RWPE1 (cell line): ENCODE results near the gene SNX13.
A peak's percentile ranks its signal among the peaks of the same experiment; 100 is the strongest.

Source experiments
- CTCF ChIA-PET: fragments of 350-600 bp; sonication (Branson Sonifier 250); formaldehyde crosslinking; extraction: SDS; loops from one replicate; lab custom pipeline; 2021; lab: Yijun Ruan, JAX
- POLR2A ChIA-PET: fragments of 400-600 bp; formaldehyde crosslinking; extraction: SDS; loops from one replicate; lab custom pipeline; 2020; ENCODE audit warnings: antibody characterized with exemption; ENCODE audit not compliant: low non-redundant PET; lab: Yijun Ruan, JAX
- DNase-seq: peaks from one replicate; pipeline ENCODE4 v3.0.0; 2012; ENCODE audit warnings: low spot score
- H3K27ac ChIP-seq: fragments of 450-650 bp; 2 replicates; pipeline ENCODE4 v1.5.1; 2017
- CTCF ChIP-seq: fragments of 450-650 bp; conservative IDR thresholded peaks from 2 replicates; pipeline ENCODE4 v1.5.1; 2017; ENCODE audit warnings: low read depth, mild to moderate bottlenecking

SNX13 gene

GRCh38 chr7:17940951-17941431, 697 bp upstream of the SNX13 start:
- DNase-seq = peak; percentile 14
- H3K27ac ChIP-seq = peak overlapping the region; percentile 90
- TF ChIP-seq CTCF = no peak
- POLR2A ChIA-PET = no interaction called here
- CTCF ChIA-PET = no interaction called here

- TF ChIP-seq CTCF = no peak
- DNase-seq = peak; percentile 47
- H3K27ac ChIP-seq = peak overlapping the region; percentile 90
- CTCF ChIA-PET = interaction anchor here (0.5 to 0.6 kb wide), 2 partner anchors 277 to 1231 kb away, joined by 3 to 4 read pairs; no protein-coding TSS in a partner anchor
- POLR2A ChIA-PET = interaction anchor here (0.6 kb wide), 1 partner anchor 71 kb away, joined by 3 read pairs; no protein-coding TSS in a partner anchor
These were observed 540 bp downstream of the SNX13 start for GRCh38 chr7:17939606-17940301.

GRCh38 chr7:17939211-17939605, 1.1 kb downstream of the SNX13 start:
- ChIA-PET POLR2A (no interaction called here), CTCF (interaction anchor here (0.5 kb wide), 1 partner anchor 1230 kb away, joined by 4 read pairs; no protein-coding TSS in a partner anchor)
- H3K27ac ChIP-seq = peak overlapping the region; percentile 90
- peak; percentile 44 for DNase-seq
- TF ChIP-seq CTCF = no peak

- POLR2A ChIA-PET = no interaction called here
- TF ChIP-seq CTCF = no peak
- no peak for DNase-seq
- CTCF ChIA-PET = interaction anchor here (0.6 to 0.9 kb wide), 3 partner anchors 26 to 276 kb away, joined by 3 to 6 read pairs (median 5); no protein-coding TSS in a partner anchor
- H3K27ac ChIP-seq = no peak overlapping the region
These were observed 2.7 kb downstream of the SNX13 start for GRCh38 chr7:17937506-17938120.

GRCh38 chr7:17936321-17936720, 4.0 kb downstream of the SNX13 start:
- ChIA-PET CTCF (no interaction called here), POLR2A (no interaction called here)
- no peak overlapping the region for H3K27ac ChIP-seq
- TF ChIP-seq CTCF = no peak
- no peak for DNase-seq

GRCh38 chr7:17934612-17935240, 5.6 kb downstream of the SNX13 start:
- TF ChIP-seq CTCF = no peak
- no peak overlapping the region for H3K27ac ChIP-seq
- ChIA-PET POLR2A (no interaction called here), CTCF (no interaction called here)
- no peak for DNase-seq
